ENCODE results near the gene CABP4. TPM values are rescaled to one million over a fixed set of nuclear protein-coding genes. Genes with fewer than 3 reads are reported as not detected.

Gene CABP4
- total and polyA plus RNA-seq, 10 of the 15 experiments (the other 5 are each of a cell fraction or from before 2014, with no cell fraction given): 0.04 to 0.41 (median 0.14) TPM; not detected in 2

- TF ChIP-seq GABPA (IDR thresholded peaks at IDR 0.05; ENCODE audit: low read depth): no peak
- TF ChIP-seq YY1 (IDR thresholded peaks at IDR 0.05; ENCODE audit: low read depth, low read length): no peak
Measured at GRCh38 chr11:67435031-67435726, 20.0 kb upstream of the CABP4 start (continued).

GRCh38 chr11:67435727-67436458 is 19.3 kb upstream of the CABP4 start:
- H3K79me2 ChIP-seq (ENCODE audit: control insufficient read depth, insufficient read depth, low read length): peaks cover 57% of the 10 kb centered on the region
- TSS peak; percentile 71 for BruUV-seq (replicated peaks)
- TF ChIP-seq CTCF (IDR thresholded peaks at IDR 0.05 in 2 of 3, conservative IDR thresholded peaks at IDR 0.05 in 1 of 3; ENCODE audit: control insufficient read depth in 2 of 3, extremely low read depth in 1 of 3, insufficient read depth in 1 of 3, low read depth in 3 of 3, low read length in 3 of 3) (no peak), RAD21 (IDR thresholded peaks at IDR 0.05; ENCODE audit: insufficient read depth, low read depth, low read length) (no peak), POLR2AphosphoS5 (IDR thresholded peaks at IDR 0.05; ENCODE audit: low read length) (peak; percentile 82), LARP7 (IDR thresholded peaks at IDR 0.05) (peak; percentile 21; the same call in 1 of the 2 replicates), SMAD5 (IDR thresholded peaks at IDR 0.05; ENCODE audit: low read depth) (0 out of 2 replicates have a peak, but pooled peaks have one; percentile 49), BACH1 (IDR thresholded peaks at IDR 0.05; ENCODE audit: borderline replicate concordance) (0 out of 2 replicates have a peak, but pooled peaks have one; percentile 13), DPF2 (IDR thresholded peaks at IDR 0.05) (no peak), ZBTB40 (IDR thresholded peaks at IDR 0.05; ENCODE audit: borderline replicate concordance) (no peak), POLR2A (IDR thresholded peaks at IDR 0.05; ENCODE audit: low read depth, low read length) (peak; percentile 81), EED (IDR thresholded peaks at IDR 0.05; ENCODE audit: low read depth) (no peak)
- H3K4me1 ChIP-seq (ENCODE audit: control insufficient read depth, insufficient read depth, low read length): peaks cover 36% of the 10 kb centered on the region
- WGBS (ENCODE audit: insufficient coverage, insufficient replicate concordance, low lambda C conversion rate, missing lambda C conversion rate): 9% methylated on average over 38 of the region's 38 CpGs
- RAD21 ChIA-PET (ENCODE audit: unreplicated experiment): interaction anchor here (1.0 to 7.2 kb wide), 8 partner anchors 8 to 83 kb away, joined by 5 to 112 read pairs (median 22); partner anchors contain the start of genes AIP, PITPNM1, POLD4 and PPP1CA
- DNase-seq (ENCODE audit: low read depth, low spot score): no peak
- intact Hi-C loops (cut with micrococcal nuclease; ENCODE audit: unreplicated experiment): loop anchor here (2.0 to 5.0 kb wide), 4 partner anchors 33 to 71 kb away; partner anchors contain the start of genes PPP1CA, TBC1D10C and TMEM134
- no peaks in the 10 kb centered on the region for H3K9me3 ChIP-seq (replicated peaks; ENCODE audit: control insufficient read depth, insufficient read depth, low read length)
- H3K36me3 ChIP-seq (ENCODE audit: control insufficient read depth in 2 of 2, insufficient read depth in 2 of 2, low read length in 1 of 2): peaks cover 6 to 20% of the 10 kb centered on the region in 2 experiments; a peak in 3 of 4 replicates
- no peaks in the 10 kb centered on the region for H3K27me3 ChIP-seq (replicated peaks in 1 of 2; ENCODE audit: control insufficient read depth in 2 of 2, insufficient read depth in 2 of 2, low read length in 1 of 2)
- H3K4me2 ChIP-seq (ENCODE audit: control insufficient read depth, insufficient read depth): peak overlapping the region; percentile 71
- H2AFZ ChIP-seq (ENCODE audit: control insufficient read depth, low read depth, low read length): no peak overlapping the region
- FAIRE-seq: no peak
- H3K27ac ChIP-seq (ENCODE audit: control insufficient read depth, insufficient read depth): peak overlapping the region; percentile 99
- peak overlapping the region; percentile 99 for H3K9ac ChIP-seq (ENCODE audit: control insufficient read depth, insufficient read depth, low read length)
- H4K20me1 ChIP-seq (ENCODE audit: control insufficient read depth, insufficient read depth): no peaks in the 10 kb centered on the region
- SMC1A ChIA-PET (ENCODE audit: uncharacterized antibody, unreplicated experiment): interaction anchor here (1.0 to 4.2 kb wide), 8 partner anchors 10 to 88 kb away, joined by 3 to 46 read pairs (median 3); partner anchors contain the start of genes AIP, PPP1CA and TBC1D10C
- peak overlapping the region; percentile 90 for H3K4me3 ChIP-seq
- peak; percentile 0; the same call in 2 of the 3 replicates for ATAC-seq
- in situ Hi-C loops (cut with MboI): no loop called here
- POLR2A ChIA-PET: interaction anchor here (0.5 to 4.7 kb wide), 13 partner anchors 16 to 153 kb away, joined by 3 to 95 read pairs (median 9); partner anchors contain the start of genes PITPNM1, POLD4, PPP1CA and TBC1D10C
- CTCF ChIA-PET: interaction anchor here (0.6 to 4.3 kb wide), 10 partner anchors 8 to 49 kb away, joined by 3 to 53 read pairs (median 4); partner anchors contain the start of genes PPP1CA, RPS6KB2, TBC1D10C and TMEM134

All from GM12878 (cell line).